Spleen (tissue), 7 donors: ENCODE measurements around the gene RNF121.

ENCODE experiments used
- CTCF ChIP-seq, 11 experiments: fragments of 200-600 bp in 7 of 11; fragments of 450-650 bp in 4 of 11; sonication (generic) in 4 of 11; IDR thresholded peaks in 8 of 11; conservative IDR thresholded peaks in 3 of 11; 1 replicate in 7 of 11; 2 replicates in 4 of 11; pipeline versions ENCODE4 v1.4.0 to v1.8.0; 2016 to 2021; ENCODE audit warnings: antibody characterized with exemption in 11 of 11, inconsistent platforms in 4 of 11, mild to moderate bottlenecking in 1 of 11
- POLR2A ChIP-seq, 3 donors: fragments of 450-650 bp; IDR thresholded peaks; one replicate each; pipeline ENCODE4 v1.5.1; 2017; ENCODE audit warnings: antibody characterized with exemption in 3 of 3, mild to moderate bottlenecking in 1 of 3
- POLR2AphosphoS5 ChIP-seq, 3 donors: sonication (generic); formaldehyde crosslinking; IDR thresholded peaks; one replicate each; pipeline ENCODE4 v1.5.1; 2017; ENCODE audit warnings: antibody characterized with exemption in 3 of 3
- donor health status: DM: no; HTN: no; CAD: no; lungs with moderate emphysema.
- donor health status: DM: no; HTN: no; CAD: no.
- donor health status: DM: no; HTN: no; CAD: no.

- TF ChIP-seq CTCF (IDR thresholded peaks at IDR 0.05 in 8 of 11, conservative IDR thresholded peaks at IDR 0.05 in 3 of 11) (no peak), POLR2A (IDR thresholded peaks at IDR 0.05) (no peak), POLR2AphosphoS5 (IDR thresholded peaks at IDR 0.05) (no peak)
These were observed 27.1 kb downstream of the RNF121 start for GRCh38 chr11:71955898-71956456.
